Astrocyte (in vitro differentiated cells and primary cell): Measurements from ENCODE around the gene OFD1. TPM values are rescaled to one million over a fixed set of nuclear protein-coding genes. Genes with fewer than 3 reads are reported as not detected.

Experiments used
- DNase-seq: peaks from one replicate; pipeline ENCODE4 v3.0.0-alpha.2; 2010; ENCODE audit warnings: low read depth
- FAIRE-seq: peaks from 2 replicates; lab custom pipeline; 2011; peaks lifted over from hg19 to GRCh38; lab: Jason Lieb, UNC
- H2AFZ ChIP-seq: 2 replicates; pipeline ENCODE4 v1.6.0; 2012; ENCODE audit warnings: low read depth, low read length, inconsistent platforms
- H3K27ac ChIP-seq: 2 replicates; pipeline ENCODE4 v1.5.1; 2011; ENCODE audit warnings: low read depth, low read length, inconsistent platforms
- H3K27me3 ChIP-seq: 2 replicates; pipeline ENCODE4 v1.6.0; 2011; ENCODE audit warnings: low read length, inconsistent platforms; ENCODE audit not compliant: insufficient read depth
- H3K36me3 ChIP-seq: 2 replicates; pipeline ENCODE4 v1.5.1; 2011; ENCODE audit warnings: low read length, inconsistent platforms; ENCODE audit not compliant: insufficient read depth
- H3K4me1 ChIP-seq: 2 replicates; pipeline ENCODE4 v1.5.1; 2011; ENCODE audit warnings: low read length, inconsistent platforms; ENCODE audit not compliant: insufficient read depth
- H3K4me2 ChIP-seq: 2 replicates; pipeline ENCODE4 v1.6.0; 2012; ENCODE audit warnings: low read length, inconsistent platforms
- H3K4me3 ChIP-seq: 2 replicates; pipeline ENCODE4 v1.5.1; 2011; ENCODE audit warnings: low read depth, mild to moderate bottlenecking, low read length, inconsistent platforms; ENCODE audit not compliant: insufficient read depth
- H3K79me2 ChIP-seq: 2 replicates; pipeline ENCODE4 v1.6.0; 2012; ENCODE audit warnings: mild to moderate bottlenecking, low read length, inconsistent platforms; ENCODE audit not compliant: insufficient read depth
- H3K9ac ChIP-seq: 2 replicates; pipeline ENCODE4 v1.6.0; 2012; ENCODE audit warnings: mild to moderate bottlenecking, low read length, inconsistent platforms
- H3K9me3 ChIP-seq: 2 replicates; pipeline ENCODE4 v1.5.1; 2012; ENCODE audit warnings: low read depth, mild to moderate bottlenecking, low read length, inconsistent platforms; ENCODE audit not compliant: insufficient read depth
- H4K20me1 ChIP-seq: 2 replicates; pipeline ENCODE4 v1.6.0; 2012; ENCODE audit warnings: low read length, inconsistent platforms; ENCODE audit not compliant: insufficient read depth
- H3K27ac Mint-ChIP-seq: one replicate; pipeline ENCODE4 v1.8.0; 2021; ENCODE audit warnings: mild to moderate bottlenecking, mixed read lengths; ENCODE audit not compliant: unreplicated experiment
- H3K27me3 Mint-ChIP-seq: one replicate; pipeline ENCODE4 v1.8.0; 2021; ENCODE audit warnings: low read depth, mixed read lengths; ENCODE audit not compliant: unreplicated experiment
- H3K36me3 Mint-ChIP-seq: one replicate; pipeline ENCODE4 v1.8.0; 2021; ENCODE audit warnings: low read depth, mixed read lengths; ENCODE audit not compliant: unreplicated experiment
- H3K4me1 Mint-ChIP-seq: one replicate; pipeline ENCODE4 v1.8.0; 2021; ENCODE audit warnings: low read depth, mixed read lengths; ENCODE audit not compliant: unreplicated experiment
- H3K4me3 Mint-ChIP-seq: one replicate; pipeline ENCODE4 v1.8.0; 2021; ENCODE audit warnings: mild to moderate bottlenecking, moderate library complexity, mixed read lengths; ENCODE audit not compliant: unreplicated experiment
- H3K9me3 Mint-ChIP-seq: one replicate; pipeline ENCODE4 v1.8.0; 2021; ENCODE audit warnings: mild to moderate bottlenecking, mixed read lengths; ENCODE audit not compliant: unreplicated experiment
- EZH2 ChIP-seq: IDR thresholded peaks from 2 replicates; pipeline ENCODE4 v1.6.1; 2012; ENCODE audit warnings: mild to moderate bottlenecking, low read length, inconsistent platforms; ENCODE audit not compliant: insufficient read depth
- total RNA-seq: library from RNA; stranded (reverse); gene quantifications from 2 replicates; pipeline ENCODE4 v1.2.1, GENCODE V29; 2021
- TF ChIP-seq, protein P1 (sequence below): IDR thresholded peaks from 2 replicates; pipeline ENCODE4 v1.5.1; 2011; ENCODE audit warnings: low read depth, mild to moderate bottlenecking, inconsistent platforms, low read length, moderate library complexity; ENCODE audit not compliant: insufficient read depth

OFD1 gene
- total RNA-seq, 1 donor from 2014 or later = 22.0 TPM

DNA sequence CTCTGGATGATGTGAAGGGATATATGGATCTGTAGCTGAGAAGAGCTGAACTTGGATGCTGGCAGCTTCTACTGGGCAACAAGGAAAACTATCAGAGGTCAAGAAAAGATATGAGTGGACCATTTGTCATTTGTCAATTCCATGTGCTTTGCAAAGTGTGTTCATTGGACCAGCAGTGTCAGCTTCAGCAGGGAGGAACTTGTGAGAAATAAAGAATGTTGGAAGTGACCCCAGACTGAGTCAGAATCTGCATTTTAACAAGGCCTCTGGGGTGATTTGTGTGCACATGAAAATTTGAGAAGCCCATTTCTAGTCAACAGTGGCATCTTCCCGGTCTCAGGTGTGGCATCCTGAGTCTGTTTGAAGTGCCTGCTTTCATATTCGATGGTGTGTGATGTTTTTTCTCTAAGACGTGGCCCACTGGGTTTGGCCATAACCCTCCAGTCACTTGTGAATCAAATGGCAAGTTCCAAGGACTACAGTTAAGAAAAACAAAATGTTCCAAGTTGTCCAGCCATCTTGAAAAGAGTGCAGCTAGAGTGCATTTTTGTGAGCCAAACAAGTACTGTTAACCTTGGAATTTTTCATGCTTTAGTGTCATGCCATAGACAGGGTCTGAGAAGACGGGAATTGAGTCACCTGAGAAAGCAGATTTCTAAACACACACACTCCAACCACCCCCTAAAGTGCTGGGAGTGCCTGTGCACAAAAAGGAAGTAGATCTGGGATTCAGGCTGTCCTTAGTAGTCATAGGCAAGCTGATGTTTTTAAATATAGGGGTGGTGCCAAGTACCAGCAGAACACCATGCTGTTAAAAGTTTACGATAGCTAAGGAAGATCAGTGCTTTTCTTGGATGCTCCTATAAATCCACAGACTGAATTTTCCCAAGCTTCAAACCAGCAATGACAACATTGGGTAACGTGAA is 55.9 kb downstream of the OFD1 start:
- H3K27me3 ChIP-seq = no peaks in the 10 kb centered on the region
- DNase-seq (no peak), FAIRE-seq (peak; percentile 79)
- no peaks in the 10 kb centered on the region for H3K36me3 ChIP-seq
- H3K79me2 ChIP-seq = no peaks in the 10 kb centered on the region
- peaks cover 5% of the 10 kb centered on the region for H3K4me1 ChIP-seq
- no peaks in the 10 kb centered on the region for H3K27me3 Mint-ChIP-seq
- peaks cover 2% of the 10 kb centered on the region for H3K4me1 Mint-ChIP-seq
- H3K9me3 ChIP-seq = no peaks in the 10 kb centered on the region
- H2AFZ ChIP-seq = no peak overlapping the region
- H3K4me3 Mint-ChIP-seq = no peak overlapping the region
- H3K27ac Mint-ChIP-seq = no peak overlapping the region
- peak overlapping the region; percentile 39 for H3K4me2 ChIP-seq
- H4K20me1 ChIP-seq = no peaks in the 10 kb centered on the region
- no peaks in the 10 kb centered on the region for H3K9me3 Mint-ChIP-seq
- H3K9ac ChIP-seq = no peak overlapping the region
- H3K36me3 Mint-ChIP-seq = no peaks in the 10 kb centered on the region
- TF ChIP-seq EZH2 = no peak
- TF ChIP-seq, protein P1, sequence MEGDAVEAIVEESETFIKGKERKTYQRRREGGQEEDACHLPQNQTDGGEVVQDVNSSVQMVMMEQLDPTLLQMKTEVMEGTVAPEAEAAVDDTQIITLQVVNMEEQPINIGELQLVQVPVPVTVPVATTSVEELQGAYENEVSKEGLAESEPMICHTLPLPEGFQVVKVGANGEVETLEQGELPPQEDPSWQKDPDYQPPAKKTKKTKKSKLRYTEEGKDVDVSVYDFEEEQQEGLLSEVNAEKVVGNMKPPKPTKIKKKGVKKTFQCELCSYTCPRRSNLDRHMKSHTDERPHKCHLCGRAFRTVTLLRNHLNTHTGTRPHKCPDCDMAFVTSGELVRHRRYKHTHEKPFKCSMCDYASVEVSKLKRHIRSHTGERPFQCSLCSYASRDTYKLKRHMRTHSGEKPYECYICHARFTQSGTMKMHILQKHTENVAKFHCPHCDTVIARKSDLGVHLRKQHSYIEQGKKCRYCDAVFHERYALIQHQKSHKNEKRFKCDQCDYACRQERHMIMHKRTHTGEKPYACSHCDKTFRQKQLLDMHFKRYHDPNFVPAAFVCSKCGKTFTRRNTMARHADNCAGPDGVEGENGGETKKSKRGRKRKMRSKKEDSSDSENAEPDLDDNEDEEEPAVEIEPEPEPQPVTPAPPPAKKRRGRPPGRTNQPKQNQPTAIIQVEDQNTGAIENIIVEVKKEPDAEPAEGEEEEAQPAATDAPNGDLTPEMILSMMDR = no peak
- H3K27ac ChIP-seq = no peak overlapping the region
- no peak overlapping the region for H3K4me3 ChIP-seq

DNA sequence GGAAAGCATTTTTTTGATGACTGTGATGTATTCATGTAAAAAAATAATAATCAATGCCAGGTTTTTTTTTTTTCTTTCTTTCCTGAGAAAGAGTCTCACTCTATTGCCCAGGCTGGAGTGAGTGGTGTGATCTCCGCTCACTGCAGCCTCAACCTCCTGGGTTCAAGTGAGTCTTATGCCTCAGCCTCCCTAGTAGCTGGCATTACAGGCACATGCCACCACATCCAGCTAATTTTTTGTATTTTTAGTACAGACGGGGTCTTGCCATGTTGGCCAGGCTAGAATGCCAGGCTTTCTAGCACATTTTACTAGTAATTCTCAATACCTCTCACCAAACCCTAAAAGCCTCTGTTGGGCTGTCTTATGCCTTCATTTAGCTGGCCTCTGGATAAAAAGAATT is 56.6 kb downstream of the OFD1 start:
- Histone ChIP-seq H3K36me3 (no peaks in the 10 kb centered on the region), H3K79me2 (no peaks in the 10 kb centered on the region), H3K4me3 (no peak overlapping the region), H3K4me2 (peak overlapping the region; percentile 39), H3K9ac (no peak overlapping the region), H4K20me1 (no peaks in the 10 kb centered on the region), H3K9me3 (no peaks in the 10 kb centered on the region), H3K27ac (no peak overlapping the region), H3K27me3 (no peaks in the 10 kb centered on the region), H2AFZ (no peak overlapping the region), H3K4me1 (peaks cover 5% of the 10 kb centered on the region)
- Mint-ChIP-seq H3K4me1 (peaks cover 2% of the 10 kb centered on the region), H3K27ac (no peak overlapping the region), H3K4me3 (no peak overlapping the region), H3K9me3 (no peaks in the 10 kb centered on the region), H3K36me3 (no peaks in the 10 kb centered on the region), H3K27me3 (no peaks in the 10 kb centered on the region)
- TF ChIP-seq, protein P1 = no peak
- no peak for TF ChIP-seq EZH2
- DNase-seq (no peak), FAIRE-seq (no peak)

DNA sequence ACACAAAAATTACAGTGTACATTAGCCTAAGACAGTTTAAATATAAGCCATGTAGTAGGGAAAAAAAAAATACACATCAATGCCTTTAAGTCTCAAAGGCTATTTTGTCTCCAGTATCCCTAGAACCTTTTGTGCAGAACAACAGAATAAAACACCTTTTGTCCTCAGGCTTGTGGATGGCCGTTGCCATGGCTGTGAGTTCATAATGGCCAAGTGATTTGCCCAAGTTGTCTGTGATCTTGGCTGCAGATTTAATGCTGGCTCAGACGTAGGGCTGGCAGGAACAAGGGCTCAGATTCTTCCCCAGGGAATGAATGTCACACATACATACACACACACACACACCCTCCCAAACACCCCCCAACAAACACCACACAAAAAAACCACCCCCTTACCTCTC is 57.0 kb downstream of the OFD1 start:
- H3K27ac Mint-ChIP-seq = no peak overlapping the region
- no peaks in the 10 kb centered on the region for H3K27me3 ChIP-seq
- no peak overlapping the region for H2AFZ ChIP-seq
- H3K27ac ChIP-seq = no peak overlapping the region
- no peaks in the 10 kb centered on the region for H4K20me1 ChIP-seq
- no peaks in the 10 kb centered on the region for H3K9me3 ChIP-seq
- H3K27me3 Mint-ChIP-seq = no peaks in the 10 kb centered on the region
- no peak overlapping the region for H3K4me3 ChIP-seq
- H3K9me3 Mint-ChIP-seq = no peaks in the 10 kb centered on the region
- H3K36me3 Mint-ChIP-seq = no peaks in the 10 kb centered on the region
- H3K36me3 ChIP-seq = no peaks in the 10 kb centered on the region
- FAIRE-seq (peak; percentile 67), DNase-seq (no peak)
- no peak for TF ChIP-seq EZH2
- TF ChIP-seq, protein P1 = no peak
- no peak overlapping the region for H3K4me3 Mint-ChIP-seq
- no peak overlapping the region for H3K4me2 ChIP-seq
- peaks cover 5% of the 10 kb centered on the region for H3K4me1 ChIP-seq
- peaks cover 2% of the 10 kb centered on the region for H3K4me1 Mint-ChIP-seq
- no peaks in the 10 kb centered on the region for H3K79me2 ChIP-seq
- no peak overlapping the region for H3K9ac ChIP-seq
